GM23338 (cell line): Measurements from ENCODE around the gene TBCD. TPM values are rescaled to one million over a fixed set of nuclear protein-coding genes. Genes with fewer than 3 reads are reported as not detected.

Experiments
- ATAC-seq: fragments of 200-7000 bp; cut with Tn5 transposase; 3 replicates; pipeline ENCODE4 v1.9.1; 2020
- DNase-seq: peaks from one replicate; pipeline ENCODE4 v3.0.0-alpha.2; 2015; ENCODE audit warnings: low spot score
- H2AFZ ChIP-seq: fragments of 200-600 bp; sonication (generic); 2 replicates; pipeline ENCODE4 v1.8.0; 2016; ENCODE audit warnings: antibody characterized with exemption, mild to moderate bottlenecking, moderate library complexity
- H3F3A ChIP-seq: fragments of 200-600 bp; sonication (generic); replicated peaks from 2 replicates; pipeline ENCODE4 v1.8.0; 2017; ENCODE audit warnings: antibody characterized with exemption, mixed run types, low read depth
- H3K27ac ChIP-seq: fragments of 200-600 bp; sonication (generic); 2 replicates; pipeline ENCODE4 v1.6.1; 2016; ENCODE audit warnings: low read depth
- H3K27me3 ChIP-seq: fragments of 200-600 bp; sonication (generic); 2 replicates; pipeline ENCODE4 v1.8.0; 2016; ENCODE audit warnings: mild to moderate bottlenecking, mixed run types, moderate library complexity; ENCODE audit not compliant: insufficient read depth
- H3K36me3 ChIP-seq: fragments of 200-600 bp; sonication (generic); 2 replicates; pipeline ENCODE4 v1.8.0; 2016; ENCODE audit warnings: mild to moderate bottlenecking; ENCODE audit not compliant: insufficient read depth
- H3K4me1 ChIP-seq: fragments of 200-600 bp; sonication (generic); 2 replicates; pipeline ENCODE4 v1.8.0; 2016; ENCODE audit warnings: mild to moderate bottlenecking, moderate library complexity; ENCODE audit not compliant: insufficient read depth
- H3K4me2 ChIP-seq: fragments of 200-600 bp; sonication (generic); 2 replicates; pipeline ENCODE4 v1.7.1; 2017; ENCODE audit warnings: mixed run types
- H3K4me3 ChIP-seq: fragments of 200-600 bp; sonication (generic); 2 replicates; pipeline ENCODE4 v1.6.1; 2016; ENCODE audit warnings: mixed run types
- H3K79me2 ChIP-seq: fragments of 200-600 bp; sonication (generic); replicated peaks from 2 replicates; pipeline ENCODE4 v1.8.0; 2017; ENCODE audit warnings: mild to moderate bottlenecking; ENCODE audit not compliant: insufficient read depth
- H3K9me2 ChIP-seq: fragments of 200-600 bp; sonication (generic); 2 replicates; pipeline ENCODE4 v1.8.0; 2017; ENCODE audit not compliant: insufficient read depth
- H4K20me1 ChIP-seq: fragments of 200-600 bp; sonication (generic); replicated peaks from 2 replicates; pipeline ENCODE4 v1.8.0; 2017; ENCODE audit warnings: mild to moderate bottlenecking; ENCODE audit not compliant: insufficient read depth
- H3K27ac Mint-ChIP-seq: 2 replicates; pipeline ENCODE4 v1.8.0; 2020; ENCODE audit warnings: inconsistent platforms, mild to moderate bottlenecking, moderate library complexity, mixed read lengths
- H3K27me3 Mint-ChIP-seq: 3 replicates; pipeline ENCODE4 v1.8.0; 2022; ENCODE audit warnings: low read depth, mild to moderate bottlenecking, moderate library complexity, mixed read lengths, inconsistent platforms; ENCODE audit not compliant: insufficient read depth, poor library complexity
- H3K36me3 Mint-ChIP-seq: 3 replicates; pipeline ENCODE4 v1.8.0; 2021; ENCODE audit warnings: low read depth, mild to moderate bottlenecking, inconsistent platforms, moderate library complexity, mixed read lengths
- H3K4me1 Mint-ChIP-seq: 3 replicates; pipeline ENCODE4 v1.8.0; 2020; ENCODE audit warnings: mild to moderate bottlenecking, inconsistent platforms, mixed read lengths
- H3K4me3 Mint-ChIP-seq: 3 replicates; pipeline ENCODE4 v1.8.0; 2021; ENCODE audit warnings: moderate library complexity, mild to moderate bottlenecking, inconsistent platforms, mixed read lengths
- H3K9me3 Mint-ChIP-seq: 3 replicates; pipeline ENCODE4 v1.8.0; 2020; ENCODE audit warnings: moderate library complexity, mild to moderate bottlenecking, inconsistent platforms, mixed read lengths
- CREB1 ChIP-seq: fragments of 250-450 bp; sonication (Bioruptor Pico); IDR thresholded peaks from 2 replicates; pipeline ENCODE4 v1.5.0; 2020; ENCODE audit warnings: low read depth, mild to moderate bottlenecking, moderate library complexity
- JUNB ChIP-seq: IDR thresholded peaks from one replicate; pipeline ENCODE4 v1.6.1; 2016; ENCODE audit warnings: antibody characterized with exemption; ENCODE audit not compliant: unreplicated experiment
- POLR2AphosphoS5 ChIP-seq: IDR thresholded peaks from 2 replicates; pipeline ENCODE4 v1.6.1; 2016; ENCODE audit warnings: antibody characterized with exemption, low read depth
- STAT1 ChIP-seq: IDR thresholded peaks from one replicate; pipeline ENCODE4 v1.6.1; 2016; ENCODE audit warnings: antibody characterized with exemption; ENCODE audit not compliant: unreplicated experiment
- ZNF462 ChIP-seq: fragments of 250-450 bp; sonication (Bioruptor Pico); IDR thresholded peaks from 2 replicates; pipeline ENCODE4 v1.5.0; 2020; ENCODE audit warnings: mild to moderate bottlenecking, moderate library complexity
- polyA plus RNA-seq: library from polyadenylated mRNA; unstranded; fragments of >200 nt; fragmentation: Nextera tagmentation; extraction: Ambion mirVana; gene quantifications from 2 replicates; pipeline ENCODE4 v1.2.1, GENCODE V29; 2016
- total RNA-seq: library from RNA; depleted of rRNA; stranded (reverse); fragments of >200 nt; shearing (Covaris generic); gene quantifications from 2 replicates; pipeline ENCODE4 v1.2.3, GENCODE V29; 2014
- TF ChIP-seq, protein P1 (sequence below), 2 experiments: fragments of 200-600 bp in 1 of 2; sonication (generic) in 1 of 2; conservative IDR thresholded peaks; 2 replicates each; pipeline versions ENCODE4 v1.5.1 to v1.6.1; 2016 to 2017; ENCODE audit warnings: antibody characterized with exemption in 2 of 2, low read depth in 2 of 2, mild to moderate bottlenecking in 2 of 2, moderate library complexity in 1 of 2

The TBCD gene
- total and polyA plus RNA-seq, 2 experiments from 2014 or later = 75.0 to 116 TPM

GRCh38 chr17:82751171-82751570, 694 bp upstream of the TBCD start:
- peaks cover 26% of the 10 kb centered on the region for H3K79me2 ChIP-seq
- peaks cover 18% of the 10 kb centered on the region for H3K4me1 ChIP-seq
- H2AFZ ChIP-seq = no peak overlapping the region
- 0 out of 2 replicates have a peak, but pooled peaks cover 5% of the 10 kb centered on the region for H3F3A ChIP-seq
- Mint-ChIP-seq H3K4me1 (peaks cover 33% of the 10 kb centered on the region), H3K9me3 (peaks cover 12% of the 10 kb centered on the region; the same call in 2 of the 3 replicates), H3K27me3 (peaks cover 19% of the 10 kb centered on the region), H3K27ac (no peak overlapping the region), H3K4me3 (peak overlapping the region; percentile 70; the same call in 2 of the 3 replicates), H3K36me3 (peaks cover 25% of the 10 kb centered on the region)
- H4K20me1 ChIP-seq = no peaks in the 10 kb centered on the region
- H3K9me2 ChIP-seq = no peaks in the 10 kb centered on the region
- peak overlapping the region; percentile 68 for H3K4me2 ChIP-seq
- no peak overlapping the region for H3K27ac ChIP-seq
- TF ChIP-seq ZNF462 (CRISPR knock-in tag) (no peak), CREB1 (CRISPR knock-in tag) (no peak), JUNB (no peak), POLR2AphosphoS5 (0 out of 2 replicates have a peak, but pooled peaks have one; percentile 16), STAT1 (no peak)
- TF ChIP-seq, protein P1, sequence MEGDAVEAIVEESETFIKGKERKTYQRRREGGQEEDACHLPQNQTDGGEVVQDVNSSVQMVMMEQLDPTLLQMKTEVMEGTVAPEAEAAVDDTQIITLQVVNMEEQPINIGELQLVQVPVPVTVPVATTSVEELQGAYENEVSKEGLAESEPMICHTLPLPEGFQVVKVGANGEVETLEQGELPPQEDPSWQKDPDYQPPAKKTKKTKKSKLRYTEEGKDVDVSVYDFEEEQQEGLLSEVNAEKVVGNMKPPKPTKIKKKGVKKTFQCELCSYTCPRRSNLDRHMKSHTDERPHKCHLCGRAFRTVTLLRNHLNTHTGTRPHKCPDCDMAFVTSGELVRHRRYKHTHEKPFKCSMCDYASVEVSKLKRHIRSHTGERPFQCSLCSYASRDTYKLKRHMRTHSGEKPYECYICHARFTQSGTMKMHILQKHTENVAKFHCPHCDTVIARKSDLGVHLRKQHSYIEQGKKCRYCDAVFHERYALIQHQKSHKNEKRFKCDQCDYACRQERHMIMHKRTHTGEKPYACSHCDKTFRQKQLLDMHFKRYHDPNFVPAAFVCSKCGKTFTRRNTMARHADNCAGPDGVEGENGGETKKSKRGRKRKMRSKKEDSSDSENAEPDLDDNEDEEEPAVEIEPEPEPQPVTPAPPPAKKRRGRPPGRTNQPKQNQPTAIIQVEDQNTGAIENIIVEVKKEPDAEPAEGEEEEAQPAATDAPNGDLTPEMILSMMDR (conservative IDR thresholded peaks at IDR 0.05; ENCODE audit: low read depth in 2 of 2) = no peak
- ATAC-seq (peak; percentile 5), DNase-seq (peak; percentile 69)
- peaks cover 2% of the 10 kb centered on the region; the same call in 1 of the 2 replicates for H3K36me3 ChIP-seq
- peaks cover 17% of the 10 kb centered on the region for H3K27me3 ChIP-seq
- peak overlapping the region; percentile 74 for H3K4me3 ChIP-seq
